H7 (cell line): ENCODE measurements around the gene LSM2. TPM values are rescaled to one million over a fixed set of nuclear protein-coding genes. Genes with fewer than 3 reads are reported as not detected.

ENCODE experiments used
- DNase-seq: peaks from one replicate; pipeline ENCODE4 v3.0.0; 2012
- H3K27me3 ChIP-seq: 2 replicates; pipeline ENCODE4 v1.6.0; 2011; ENCODE audit warnings: mild to moderate bottlenecking, low read length; ENCODE audit not compliant: control insufficient read depth, insufficient read depth
- H3K36me3 ChIP-seq: replicated peaks from 2 replicates; pipeline ENCODE4 v1.5.1; 2011; ENCODE audit warnings: low read length; ENCODE audit not compliant: control insufficient read depth, insufficient read depth
- H3K4me3 ChIP-seq: 2 replicates; pipeline ENCODE4 v1.5.1; 2011; ENCODE audit warnings: low read depth, mild to moderate bottlenecking, control low read depth, low read length, moderate library complexity; ENCODE audit not compliant: insufficient read depth
- total RNA-seq: library from RNA; depleted of rRNA; stranded (reverse); fragments of >200 nt; shearing (Covaris generic); gene quantifications from 2 replicates; pipeline ENCODE4 v1.2.3, GENCODE V29; 2014

The LSM2 gene
- total RNA-seq, 1 experiment from 2014 or later, result 150 TPM

DNA sequence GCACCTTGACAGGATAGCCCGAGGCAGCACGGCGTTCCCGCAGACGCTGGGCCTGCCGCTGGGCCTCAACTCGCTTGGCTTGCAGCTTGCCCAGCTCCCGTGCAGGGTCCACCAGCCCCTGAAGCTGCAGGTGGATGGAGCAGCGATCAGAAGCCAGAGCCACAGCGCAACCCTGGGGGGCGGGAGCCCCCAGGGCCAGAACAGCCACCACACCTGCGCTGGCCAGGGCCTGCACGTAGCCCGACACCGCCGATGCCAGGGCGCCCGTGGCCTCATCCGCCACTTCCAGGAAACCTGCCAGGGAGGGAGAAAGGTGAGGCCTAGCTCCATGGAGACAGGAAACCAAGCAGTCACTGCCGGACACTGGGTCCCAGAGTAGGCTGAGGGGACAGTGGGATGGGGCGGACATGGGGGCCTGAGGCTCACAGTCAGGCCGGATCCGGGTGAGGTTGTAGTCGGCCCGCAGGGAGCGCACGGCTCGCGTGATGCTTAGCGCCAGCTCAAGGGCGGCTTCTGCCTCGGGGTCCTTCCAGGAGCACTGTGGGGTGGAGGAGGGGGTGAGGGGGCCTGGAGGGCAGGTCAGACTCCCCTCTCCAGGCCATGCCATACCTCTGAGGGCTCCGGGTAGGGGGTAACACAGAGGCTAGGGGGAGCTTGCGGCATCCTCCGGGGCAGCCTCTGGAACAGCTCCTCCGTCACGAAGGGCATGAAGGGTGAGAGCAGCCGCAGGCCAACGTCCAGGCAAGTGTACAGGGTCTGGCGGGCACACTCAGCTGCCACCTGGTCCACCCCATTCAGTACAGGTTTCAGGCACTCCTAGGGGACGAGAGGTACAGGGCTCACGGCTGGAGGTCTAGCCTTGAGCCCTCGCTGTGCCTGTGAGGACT lies 27.5 kb downstream of the LSM2 start:
- Histone ChIP-seq H3K36me3 (peaks cover 17% of the 10 kb centered on the region), H3K4me3 (no peak overlapping the region), H3K27me3 (no peaks in the 10 kb centered on the region)
- no peak for DNase-seq

DNA sequence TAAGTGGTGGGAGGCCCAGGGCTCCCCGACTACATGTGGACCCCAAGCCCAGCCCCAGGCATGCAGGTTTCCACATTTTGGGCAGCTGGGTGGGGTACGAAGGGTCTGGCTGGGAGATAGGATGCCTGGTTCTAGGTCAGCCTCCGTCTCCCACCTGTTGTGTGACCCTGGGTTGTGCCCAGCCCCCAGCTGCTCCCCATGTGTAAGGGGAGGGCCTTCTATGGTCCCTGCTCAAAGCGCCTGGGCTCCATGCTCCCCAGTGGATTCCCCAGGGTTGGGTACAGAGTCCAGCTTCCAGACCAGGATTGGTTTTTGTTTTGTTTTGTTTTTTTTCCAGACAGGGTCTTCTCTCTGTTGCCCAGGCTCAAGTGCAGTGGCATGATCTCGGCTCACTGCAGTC lies 28.6 kb downstream of the LSM2 start:
- Histone ChIP-seq H3K36me3 (peaks cover 13% of the 10 kb centered on the region), H3K4me3 (no peak overlapping the region), H3K27me3 (no peaks in the 10 kb centered on the region)
- no peak for DNase-seq

DNA sequence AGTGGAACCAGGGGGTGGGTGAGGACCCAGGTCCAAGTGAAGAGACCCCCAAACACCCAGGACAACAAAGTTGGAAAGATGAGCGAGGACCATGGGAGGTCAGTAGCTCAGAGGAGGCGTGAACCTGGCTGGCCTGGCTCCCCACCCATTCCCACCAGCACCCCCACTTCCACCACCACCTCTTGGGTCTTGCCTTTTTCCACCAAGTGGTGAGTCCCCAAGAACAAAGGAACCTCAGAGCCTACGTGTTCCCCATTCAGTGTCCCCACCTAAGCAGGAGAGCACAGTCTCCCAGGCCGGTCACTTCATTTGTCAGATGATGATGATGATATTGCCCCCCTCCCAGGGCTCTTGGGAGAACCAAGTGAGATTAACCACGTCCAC lies 29.1 kb downstream of the LSM2 start:
- H3K27me3 ChIP-seq, result no peaks in the 10 kb centered on the region
- H3K36me3 ChIP-seq, result peaks cover 13% of the 10 kb centered on the region
- no peak overlapping the region for H3K4me3 ChIP-seq
- DNase-seq, result peak; percentile 25

DNA sequence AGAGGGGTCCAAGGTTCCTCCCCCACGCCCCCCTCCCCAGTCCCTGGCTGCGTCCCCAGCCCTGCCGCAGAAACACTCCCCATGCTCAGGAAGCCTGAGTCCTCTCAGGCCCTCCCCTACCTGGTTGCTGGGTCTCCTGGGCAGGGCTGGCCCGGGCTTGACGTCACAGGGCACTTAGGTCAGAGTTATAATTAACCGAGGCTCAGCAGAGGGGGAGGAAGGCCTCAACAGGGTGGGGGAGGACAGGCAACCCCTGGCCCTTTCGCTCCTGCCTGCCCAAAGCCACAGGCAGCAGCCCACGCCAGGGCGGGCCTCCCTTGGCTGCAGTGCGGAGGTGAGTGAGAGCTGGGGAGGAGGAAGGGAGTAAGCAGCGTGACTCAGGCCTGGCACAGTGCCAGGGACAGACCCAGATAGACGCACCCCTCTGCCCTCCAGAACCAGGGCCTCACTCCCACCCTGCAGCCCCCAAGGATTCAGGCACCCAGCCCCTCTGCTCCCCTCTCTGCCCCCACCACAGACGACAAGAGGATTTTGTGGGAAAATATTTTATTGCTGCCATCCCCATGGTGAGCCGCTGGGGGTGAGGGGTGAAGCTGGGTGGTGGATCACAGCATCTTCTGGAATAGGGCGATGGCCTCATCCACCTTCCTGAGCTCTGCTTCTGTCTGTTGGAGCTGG lies 29.6 kb downstream of the LSM2 start, which contains the start of gene VWA7:
Gene VWA7, minus strand, starts transcription at position 340 of the 678 bp plus-strand sequence. CDS start 549 bp downstream, outside the sequence.
- H3K4me3 ChIP-seq, result no peak within 1 kb of the TSS
- peak; percentile 84 for DNase-seq
- H3K27me3 ChIP-seq, result no peaks in the 10 kb centered on the region
- peaks cover 13% of the 10 kb centered on the region for H3K36me3 ChIP-seq

DNA sequence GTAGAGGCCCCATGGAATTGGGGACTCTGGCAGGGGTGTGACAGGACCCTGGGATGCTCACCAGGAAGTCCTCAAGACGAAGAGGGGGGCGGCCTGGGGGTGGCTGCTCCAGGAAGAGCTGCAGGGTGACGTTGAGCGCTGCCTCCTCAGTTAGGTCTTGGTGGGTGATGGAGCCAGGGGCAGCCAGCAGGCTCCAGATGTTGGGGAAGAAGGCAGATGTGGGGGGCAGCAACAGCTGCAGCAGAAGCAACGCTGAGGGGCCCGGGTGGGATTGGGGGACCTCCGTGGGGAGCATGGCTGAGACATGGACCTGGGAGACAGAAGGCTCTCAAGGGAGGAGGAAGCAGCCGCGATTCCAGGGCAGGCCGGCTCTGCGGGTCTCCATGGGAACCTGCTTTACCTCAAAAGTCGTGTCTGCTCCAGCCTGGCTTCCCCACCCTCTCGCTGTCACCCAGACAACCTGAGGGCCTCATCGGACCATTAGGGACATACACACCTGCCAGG lies 30.2 kb downstream of the LSM2 start:
- Histone ChIP-seq H3K36me3 (peaks cover 13% of the 10 kb centered on the region), H3K4me3 (no peak overlapping the region), H3K27me3 (no peaks in the 10 kb centered on the region)
- peak; percentile 74 for DNase-seq

DNA sequence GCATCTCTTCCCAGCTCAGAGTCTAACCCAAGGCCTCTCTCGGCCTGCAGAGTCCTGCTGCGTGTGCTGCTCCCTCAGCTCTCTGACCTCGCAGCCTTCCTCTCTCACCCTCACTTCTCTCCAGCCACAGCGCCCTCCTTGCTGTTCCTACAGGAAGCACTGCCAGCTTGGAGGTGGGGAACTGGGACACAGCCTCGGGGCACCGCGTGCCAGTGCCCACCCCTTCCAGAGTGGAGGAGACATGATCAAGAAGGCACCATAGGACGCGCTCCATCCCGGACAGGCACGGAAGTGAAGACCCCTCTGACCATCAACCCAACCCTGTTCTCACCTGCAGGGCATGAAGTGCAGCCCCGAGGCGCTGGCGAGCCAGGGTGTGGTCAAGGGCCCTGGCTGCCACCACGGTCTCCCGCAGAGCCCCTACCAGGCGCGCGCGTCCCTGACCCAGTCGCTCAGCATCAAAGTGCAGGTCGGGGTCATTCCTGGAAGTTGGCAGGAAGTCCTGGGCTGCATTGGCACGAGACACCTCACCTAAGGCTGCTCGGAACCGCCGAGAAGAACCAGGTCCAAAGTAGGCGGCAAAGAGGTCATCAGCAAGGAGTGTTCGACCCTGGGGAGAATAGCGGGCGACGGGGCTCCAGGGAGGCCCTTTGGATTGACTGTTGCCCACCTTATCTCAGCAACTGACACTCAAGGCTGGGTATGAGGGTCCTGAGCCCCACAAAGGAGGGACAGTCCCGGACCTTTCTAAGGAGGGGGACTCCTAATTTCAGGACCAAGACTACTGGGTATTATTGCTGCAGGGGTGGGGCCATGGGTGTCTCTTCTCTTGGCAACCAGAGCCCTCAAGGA lies 30.9 kb downstream of the LSM2 start:
- H3K36me3 ChIP-seq, result peaks cover 11% of the 10 kb centered on the region
- no peaks in the 10 kb centered on the region for H3K27me3 ChIP-seq
- no peak overlapping the region for H3K4me3 ChIP-seq
- DNase-seq, result peak; percentile 43

DNA sequence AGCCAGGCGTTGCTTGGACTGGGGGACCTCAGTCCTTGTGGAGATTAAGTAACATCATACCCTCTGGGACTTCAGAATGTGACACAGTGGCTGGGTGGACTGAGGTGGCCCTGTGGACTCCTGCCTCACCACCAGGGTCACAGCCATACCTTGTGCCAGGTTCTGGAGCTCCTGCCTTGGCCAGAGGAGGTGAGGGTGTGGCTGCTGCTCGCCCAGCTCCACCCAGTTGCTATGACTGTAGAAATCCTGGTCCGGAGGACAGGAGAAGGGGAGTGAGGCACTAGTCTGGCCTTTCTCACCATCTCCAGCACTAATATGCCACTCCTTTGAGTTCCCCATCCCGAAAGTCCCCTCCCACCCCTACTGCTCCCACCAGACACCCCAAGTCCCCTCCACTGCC lies 31.6 kb downstream of the LSM2 start:
- no peak for DNase-seq
- no peak overlapping the region for H3K4me3 ChIP-seq

DNA sequence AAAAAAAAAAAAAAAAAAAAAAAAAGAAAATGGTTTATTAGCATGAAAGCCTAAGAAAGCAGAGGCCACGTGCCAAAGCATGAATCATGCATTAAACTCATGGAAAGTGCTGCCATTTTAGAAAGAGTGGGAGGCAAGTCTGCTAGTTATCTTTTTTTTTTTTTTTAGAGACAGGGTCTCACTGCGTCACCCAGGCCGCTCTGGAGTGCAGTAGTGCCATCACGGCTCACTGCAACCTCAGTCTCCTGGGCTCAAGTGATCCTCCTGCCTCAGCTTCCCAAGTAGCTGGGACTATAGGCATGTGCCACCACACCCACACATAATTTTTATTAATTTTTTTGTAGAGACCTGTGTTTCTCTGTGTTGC lies 34.8 kb downstream of the LSM2 start:
- no peak overlapping the region for H3K4me3 ChIP-seq
- DNase-seq, result peak; percentile 6
- no peaks in the 10 kb centered on the region for H3K27me3 ChIP-seq
- H3K36me3 ChIP-seq, result no peaks in the 10 kb centered on the region

More for the DNA sequence above, 31.6 kb downstream of the LSM2 start:
- H3K27me3 ChIP-seq, result no peaks in the 10 kb centered on the region
- peaks cover 4% of the 10 kb centered on the region for H3K36me3 ChIP-seq

DNA sequence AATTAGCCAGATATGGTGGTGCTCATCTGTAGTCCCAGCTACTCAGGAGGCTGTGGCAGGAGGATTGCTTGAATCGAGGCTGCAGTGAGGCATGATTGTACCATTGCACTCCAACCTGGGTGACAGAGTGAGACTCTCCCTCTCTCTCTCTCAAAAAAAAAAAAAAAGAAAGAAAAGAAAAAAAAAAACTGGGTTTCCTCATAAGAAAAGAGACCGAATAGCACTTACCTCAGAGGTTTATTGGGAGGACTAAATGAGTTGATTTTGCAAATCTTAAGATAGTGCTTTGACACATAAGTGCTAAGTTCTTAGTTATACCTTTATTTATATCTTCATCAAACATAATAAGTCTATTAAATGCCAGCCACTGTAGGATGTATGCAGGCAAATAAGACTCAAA lies 35.9 kb downstream of the LSM2 start:
- Histone ChIP-seq H3K4me3 (no peak overlapping the region), H3K36me3 (no peaks in the 10 kb centered on the region), H3K27me3 (no peaks in the 10 kb centered on the region; the same call in 1 of the 2 replicates)
- DNase-seq, result peak; percentile 15

DNA sequence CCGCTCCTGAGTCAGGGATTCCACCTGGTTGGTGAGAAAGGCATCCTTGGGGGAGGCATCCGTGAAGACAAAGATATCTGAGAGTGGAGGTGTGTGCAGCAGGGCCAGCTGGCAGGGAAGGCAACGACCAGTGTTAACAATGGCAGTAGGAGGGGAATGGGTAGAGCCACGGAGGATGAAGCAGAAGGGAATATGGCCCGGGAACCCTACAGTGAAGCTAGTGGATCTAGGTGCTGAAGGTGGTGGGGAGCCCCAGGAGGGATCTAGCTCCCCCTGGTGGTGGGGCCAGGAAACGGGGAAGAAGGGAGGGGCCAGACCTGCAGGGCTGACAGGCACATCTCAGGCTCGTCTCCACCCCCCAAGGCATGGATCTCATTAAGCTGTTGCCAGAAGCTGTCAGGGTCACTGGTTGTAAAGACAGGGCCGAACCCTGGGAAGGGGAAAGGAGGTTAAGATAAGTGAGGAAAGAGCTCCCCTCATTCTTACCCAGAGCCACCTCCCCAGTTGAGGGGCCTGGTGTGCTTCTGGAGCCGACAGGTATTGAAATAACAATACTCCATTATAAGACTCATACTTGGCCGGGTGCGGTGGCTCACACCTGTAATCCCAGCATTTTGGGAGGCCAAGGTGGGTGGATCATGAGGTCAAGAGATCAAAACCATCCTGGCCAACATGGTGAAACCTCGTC lies 36.9 kb downstream of the LSM2 start:
- DNase-seq, result peak; percentile 98
- H3K4me3 ChIP-seq, result no peak overlapping the region
- H3K27me3 ChIP-seq, result no peaks in the 10 kb centered on the region; the same call in 1 of the 2 replicates
- H3K36me3 ChIP-seq, result no peaks in the 10 kb centered on the region

DNA sequence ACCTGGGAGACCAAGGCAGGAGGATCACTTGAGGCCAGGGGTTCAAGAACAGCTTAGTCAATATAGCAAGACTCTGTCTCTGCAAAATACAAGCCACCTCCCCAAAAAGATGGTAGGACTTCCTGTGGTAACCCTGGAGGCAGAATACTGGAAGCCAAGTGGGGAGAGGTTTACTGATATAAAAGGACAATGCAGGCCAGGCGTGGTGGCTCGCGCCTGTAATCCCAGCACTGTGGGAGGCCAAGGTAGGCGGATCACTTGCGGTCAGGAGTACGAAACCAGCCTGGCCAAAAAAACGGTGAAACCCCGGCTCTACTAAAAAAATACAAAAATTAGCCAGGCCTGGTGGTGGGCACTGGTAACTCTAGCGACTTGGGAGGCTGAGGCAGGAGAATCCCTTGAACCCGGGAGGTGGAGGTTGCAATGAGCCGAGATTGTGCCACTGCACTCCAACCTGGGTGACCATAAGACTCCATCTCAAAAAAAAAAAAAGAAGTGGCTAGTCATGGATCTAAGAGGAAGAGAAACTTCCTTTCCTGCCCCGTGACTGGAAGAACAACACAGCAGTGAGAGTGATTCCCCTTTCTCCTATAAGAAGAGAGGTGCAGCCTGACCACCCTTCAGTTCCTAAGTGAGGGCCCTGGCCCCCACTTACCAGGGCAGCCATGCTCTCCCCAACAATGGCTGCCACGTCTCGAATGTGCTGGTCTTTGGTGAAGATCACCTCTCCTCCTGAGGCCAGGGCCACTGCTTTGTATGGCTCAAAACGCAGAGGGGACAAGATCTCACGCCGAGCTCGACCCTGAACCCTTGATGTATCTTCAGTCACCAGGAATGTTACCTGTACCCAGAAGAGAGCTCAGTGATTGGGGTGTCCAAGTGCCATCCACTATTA lies 38.2 kb downstream of the LSM2 start:
- Histone ChIP-seq H3K4me3 (no peak overlapping the region), H3K27me3 (no peaks in the 10 kb centered on the region; the same call in 1 of the 2 replicates)
- peak; percentile 17 for DNase-seq

DNA sequence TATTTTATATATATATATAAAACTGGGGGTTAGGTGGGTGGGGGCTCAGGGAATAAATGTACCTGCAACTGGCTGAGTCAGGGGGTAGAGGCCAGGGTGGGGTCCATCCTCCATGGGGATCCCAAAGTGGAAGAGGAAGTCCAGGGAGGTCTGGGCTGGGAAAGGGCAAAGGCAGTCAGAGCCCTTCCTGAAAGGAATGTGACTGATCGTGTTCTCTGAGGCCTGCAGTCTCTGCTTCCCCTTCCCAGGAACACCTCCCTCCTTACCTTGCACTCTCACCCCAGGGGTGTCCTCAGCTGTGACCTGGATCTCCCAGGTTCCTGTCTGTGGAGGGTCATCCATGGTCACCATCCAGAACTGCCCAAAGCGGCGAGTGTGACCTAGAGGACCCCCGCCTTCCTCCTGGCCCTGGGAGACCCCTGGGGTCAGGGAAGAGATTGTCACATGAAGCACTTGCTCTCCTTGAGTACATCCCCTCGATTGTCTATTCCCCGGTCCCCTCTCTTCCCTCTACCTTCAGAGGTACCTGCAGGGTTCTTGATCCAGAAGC lies 39.6 kb downstream of the LSM2 start:
- peak; percentile 53 for DNase-seq
- no peak overlapping the region for H3K4me3 ChIP-seq

More for the DNA sequence above, 38.2 kb downstream of the LSM2 start:
- H3K36me3 ChIP-seq, result peaks cover 3% of the 10 kb centered on the region

More for the DNA sequence above, 39.6 kb downstream of the LSM2 start:
- peaks cover 3% of the 10 kb centered on the region for H3K36me3 ChIP-seq
- H3K27me3 ChIP-seq, result no peaks in the 10 kb centered on the region; the same call in 1 of the 2 replicates
